D721Med (cell line): ENCODE measurements around the gene SRBD1.
A peak's percentile ranks its signal among the peaks of the same experiment; 100 is the strongest.

ENCODE experiments used
- DNase-seq: peaks from one replicate; pipeline ENCODE4 v3.0.0; 2011; ENCODE audit warnings: low spot score; ENCODE audit not compliant: insufficient read length
- FAIRE-seq: peaks from 2 replicates; lab custom pipeline; 2011; peaks lifted over from hg19 to GRCh38; lab: Jason Lieb, UNC
- CTCF ChIP-seq: IDR thresholded peaks from 2 replicates; pipeline ENCODE4 v1.5.1; 2012; ENCODE audit warnings: mild to moderate bottlenecking, control low read depth; ENCODE audit not compliant: insufficient read depth; ENCODE audit errors: missing control alignments

SRBD1 gene

GRCh38 chr2:45612285-45612684 is 1.2 kb upstream of the SRBD1 start:
- DNase-seq, result no peak
- no peak for FAIRE-seq
- TF ChIP-seq CTCF, result no peak

- DNase-seq, result peak; percentile 33
- peak; percentile 51 for TF ChIP-seq CTCF
- no peak for FAIRE-seq
Observed at GRCh38 chr2:45610281-45611019, 617 bp downstream of the SRBD1 start.

DNA sequence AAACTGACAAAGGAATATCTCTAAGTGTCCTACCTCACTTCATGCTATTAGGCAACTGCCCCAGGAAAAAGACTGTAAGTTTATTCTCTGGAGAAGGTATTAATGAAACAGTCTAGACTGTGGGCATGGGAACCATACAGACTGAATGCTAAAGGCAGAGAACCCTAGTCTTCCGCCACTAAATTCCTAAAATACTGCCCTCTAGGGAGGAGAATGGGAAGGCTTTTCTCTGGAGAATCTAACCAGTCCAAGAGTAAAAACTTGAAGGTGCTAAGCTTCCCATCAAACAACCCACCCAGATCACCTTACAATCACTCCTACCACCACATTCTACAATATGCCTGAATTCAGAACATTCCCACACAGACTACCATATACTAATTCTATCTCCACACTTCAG is 3.4 kb downstream of the SRBD1 start:
- peak; percentile 43 for TF ChIP-seq CTCF
- DNase-seq (no peak), FAIRE-seq (no peak)

- DNase-seq (no peak), FAIRE-seq (no peak)
- no peak for TF ChIP-seq CTCF
Observed at GRCh38 chr2:45606796-45607195, 4.3 kb downstream of the SRBD1 start.

DNA sequence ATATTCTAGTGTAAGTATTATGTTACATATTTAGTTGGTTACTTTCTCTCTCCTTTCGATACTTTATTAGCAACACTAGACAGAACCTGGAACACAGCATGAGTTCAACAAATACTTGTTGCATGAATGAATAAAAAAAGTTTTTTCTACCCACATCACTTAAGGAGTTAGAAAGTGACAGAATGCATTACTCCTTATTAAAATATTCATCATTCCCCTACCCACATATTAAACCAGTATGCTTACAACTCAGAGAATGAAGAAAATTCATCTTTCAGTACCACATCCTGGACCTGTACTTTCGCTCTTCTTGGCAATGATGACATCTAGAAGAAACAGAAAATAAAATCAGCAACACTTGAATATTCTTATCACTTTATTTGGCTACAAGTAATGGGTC is 6.0 kb downstream of the SRBD1 start:
- no peak for TF ChIP-seq CTCF
- DNase-seq (no peak), FAIRE-seq (no peak)

DNA sequence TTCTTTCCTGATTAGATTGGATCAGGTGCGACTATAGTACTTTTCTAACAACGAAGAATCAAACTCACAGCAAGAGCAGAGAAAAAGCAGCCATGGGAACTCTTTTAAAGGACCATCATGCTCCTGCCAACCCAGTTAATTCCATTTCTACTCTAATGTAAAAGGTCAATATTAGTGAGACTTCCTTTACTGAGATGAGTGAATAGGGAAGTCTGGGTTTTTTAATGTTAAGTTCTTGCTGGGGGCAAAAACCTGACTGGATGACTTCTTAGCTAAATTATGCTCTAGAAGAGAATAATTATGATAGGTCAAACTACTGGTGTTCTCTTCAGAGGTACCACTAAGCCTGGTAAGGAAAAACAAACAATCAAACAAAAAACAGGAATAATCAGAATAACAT is 8.4 kb downstream of the SRBD1 start:
- DNase-seq, result no peak
- no peak for TF ChIP-seq CTCF
- no peak for FAIRE-seq

- DNase-seq (no peak), FAIRE-seq (no peak)
- TF ChIP-seq CTCF, result no peak
Observed at GRCh38 chr2:45598545-45598944, 12.5 kb downstream of the SRBD1 start.
